Stimulated activated effector memory CD8-positive, alpha-beta T cell treated with anti-CD3 and anti-CD28 coated beads, Interleukin-12 subunit alpha, Interleukin-12 subunit beta, amount 100 ng/mL, for 72 hours (primary cell): Measurements from ENCODE around the gene DNMT1.
A peak's percentile ranks its signal among the peaks of the same experiment; 100 is the strongest.
"Not testable (repeated sequence)": the region's sequence is repeated elsewhere in the genome, so short reads cannot be mapped to it uniquely, and the experiment has no call there.

Experiments used
- ATAC-seq: fragments of 150-1000 bp; cut with Tn5 transposase; 2 replicates; pipeline ENCODE4 v1.10.0; 2021
- DNase-seq, 2 donors: peaks; one replicate each; pipeline ENCODE4 v3.0.0; 2021 to 2022; ENCODE audit warnings: low spot score in 2 of 2
- H3K27ac Mint-ChIP-seq: one replicate; pipeline ENCODE4 v1.8.0; 2022; ENCODE audit warnings: mild to moderate bottlenecking, mixed read lengths
- H3K36me3 Mint-ChIP-seq: one replicate; pipeline ENCODE4 v1.8.0; 2022; ENCODE audit warnings: mild to moderate bottlenecking, mixed read lengths
- H3K4me1 Mint-ChIP-seq: one replicate; pipeline ENCODE4 v1.8.0; 2022; ENCODE audit warnings: mixed read lengths
- H3K4me3 Mint-ChIP-seq: one replicate; pipeline ENCODE4 v1.8.0; 2022; ENCODE audit warnings: mild to moderate bottlenecking, mixed read lengths
- H3K9me3 Mint-ChIP-seq: one replicate; pipeline ENCODE4 v1.8.0; 2022; ENCODE audit warnings: mixed read lengths

Gene DNMT1

DNA sequence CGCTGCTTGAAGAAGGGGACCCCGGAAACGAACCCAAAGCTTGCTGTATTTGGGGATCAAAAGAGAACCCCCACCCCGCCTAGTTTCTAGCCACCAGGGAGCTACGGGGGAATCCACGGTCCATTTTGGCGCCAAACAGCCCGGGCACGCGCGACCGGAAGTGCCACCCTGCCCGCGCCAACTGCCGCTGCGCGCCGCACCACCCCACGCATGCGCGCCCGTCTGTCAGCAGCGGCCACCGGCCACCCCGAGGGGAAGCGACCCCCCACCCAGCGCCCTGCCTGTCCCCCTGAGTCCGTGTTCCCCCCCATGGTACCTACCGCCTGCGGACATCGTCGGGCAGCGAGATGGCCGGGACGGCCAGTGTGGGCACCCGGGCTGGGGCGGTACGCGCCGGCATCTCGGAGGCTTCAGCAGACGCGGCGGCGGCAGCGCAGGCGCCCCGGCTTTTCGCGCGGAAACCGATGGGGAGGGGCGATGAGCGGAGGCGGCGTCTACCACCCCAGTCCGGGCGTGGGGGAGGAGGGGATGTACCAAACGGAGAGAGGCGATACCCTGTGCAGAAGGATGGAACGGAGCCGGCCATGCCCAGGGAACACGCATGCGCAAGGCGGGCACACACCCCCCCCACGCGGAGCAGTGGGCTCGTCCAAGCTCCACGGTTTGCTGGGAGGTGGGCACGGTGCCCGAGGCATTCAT is at the start of gene DNMT1:
Gene DNMT1, minus strand, starts transcription at position 454 of the 699 bp plus-strand sequence. Its CDS starts 54 bp downstream, at position 400.
- ATAC-seq (peak; percentile 95), DNase-seq (peak; percentile 95 to 100)
- Mint-ChIP-seq H3K4me1 (peaks cover 31% of the 10 kb centered on the region), H3K36me3 (peaks cover 55% of the 10 kb centered on the region), H3K9me3 (no peaks in the 10 kb centered on the region), H3K27ac (peak within 1 kb of the TSS; percentile 97), H3K4me3 (peak within 1 kb of the TSS; percentile 91)

DNA sequence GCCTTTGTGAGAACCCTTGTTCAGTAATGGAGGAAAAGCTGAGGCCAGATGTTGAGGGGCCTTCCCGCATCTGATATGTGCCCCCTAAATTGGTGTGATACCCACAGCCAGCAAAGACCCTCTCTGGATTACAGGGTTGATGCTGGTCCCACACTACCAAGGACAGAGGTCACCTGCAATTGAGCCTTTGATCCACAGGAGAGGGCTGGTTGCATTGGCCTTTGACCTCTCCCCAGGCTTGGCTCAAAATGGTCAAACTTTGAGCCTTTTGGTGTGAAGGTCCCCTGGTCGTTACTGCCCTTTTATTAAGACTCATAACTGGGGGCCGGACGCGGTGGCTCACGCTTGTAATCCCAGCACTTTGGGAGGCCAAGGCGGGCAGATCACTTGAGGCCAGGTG is 48.9 kb upstream of the DNMT1 start:
- Mint-ChIP-seq H3K4me1 (peaks cover 5% of the 10 kb centered on the region), H3K4me3 (no peak overlapping the region), H3K36me3 (peaks cover 5% of the 10 kb centered on the region), H3K9me3 (no peaks in the 10 kb centered on the region), H3K27ac (no peak overlapping the region)
- ATAC-seq: no peak
- DNase-seq: no peak

- H3K27ac Mint-ChIP-seq, DNase-seq, H3K4me3 Mint-ChIP-seq, ATAC-seq, H3K9me3 Mint-ChIP-seq, H3K36me3 Mint-ChIP-seq: not testable (repeated sequence)
- H3K4me1 Mint-ChIP-seq: peaks cover 13% of the 10 kb centered on the region
Observed at GRCh38 chr19:10241826-10242449, 47.2 kb upstream of the DNMT1 start.

GRCh38 chr19:10238172-10238783 is 43.5 kb upstream of the DNMT1 start:
- peaks cover 12% of the 10 kb centered on the region for H3K36me3 Mint-ChIP-seq
- H3K9me3 Mint-ChIP-seq: no peaks in the 10 kb centered on the region
- ATAC-seq (peak; percentile 46), DNase-seq (no peak)
- peak overlapping the region; percentile 82 for H3K27ac Mint-ChIP-seq
- peak overlapping the region; percentile 35 for H3K4me3 Mint-ChIP-seq
- H3K4me1 Mint-ChIP-seq: peaks cover 23% of the 10 kb centered on the region

- peaks cover 23% of the 10 kb centered on the region for H3K4me1 Mint-ChIP-seq
- ATAC-seq (no peak), DNase-seq (no peak)
- peak overlapping the region; percentile 82 for H3K27ac Mint-ChIP-seq
- peak overlapping the region; percentile 35 for H3K4me3 Mint-ChIP-seq
- no peaks in the 10 kb centered on the region for H3K9me3 Mint-ChIP-seq
- peaks cover 12% of the 10 kb centered on the region for H3K36me3 Mint-ChIP-seq
Observed at GRCh38 chr19:10237702-10238101, 42.9 kb upstream of the DNMT1 start.

DNA sequence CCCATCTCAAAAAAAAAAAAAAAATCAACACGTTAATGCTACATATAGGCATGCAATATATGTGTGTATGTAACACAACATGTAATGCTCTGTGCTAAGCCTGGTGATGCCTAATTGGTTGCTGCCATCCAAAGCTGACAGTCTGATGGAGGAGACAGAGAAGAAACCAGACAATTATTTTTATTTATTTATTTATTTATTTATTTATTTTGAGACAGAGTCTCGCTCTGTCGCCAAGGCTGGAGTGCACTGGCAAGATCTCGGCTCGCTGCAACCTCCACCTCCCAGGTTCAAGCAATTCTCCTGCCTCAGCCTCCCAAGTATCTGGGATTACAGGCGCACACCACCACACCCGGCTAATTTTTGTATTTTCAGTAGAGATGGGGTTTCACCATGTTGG is 40.7 kb upstream of the DNMT1 start:
- Mint-ChIP-seq H3K4me3 (peak overlapping the region; percentile 91), H3K36me3 (peaks cover 12% of the 10 kb centered on the region), H3K27ac (peak overlapping the region; percentile 98), H3K4me1 (peaks cover 23% of the 10 kb centered on the region)
- not testable (repeated sequence) for H3K9me3 Mint-ChIP-seq, DNase-seq, ATAC-seq

DNA sequence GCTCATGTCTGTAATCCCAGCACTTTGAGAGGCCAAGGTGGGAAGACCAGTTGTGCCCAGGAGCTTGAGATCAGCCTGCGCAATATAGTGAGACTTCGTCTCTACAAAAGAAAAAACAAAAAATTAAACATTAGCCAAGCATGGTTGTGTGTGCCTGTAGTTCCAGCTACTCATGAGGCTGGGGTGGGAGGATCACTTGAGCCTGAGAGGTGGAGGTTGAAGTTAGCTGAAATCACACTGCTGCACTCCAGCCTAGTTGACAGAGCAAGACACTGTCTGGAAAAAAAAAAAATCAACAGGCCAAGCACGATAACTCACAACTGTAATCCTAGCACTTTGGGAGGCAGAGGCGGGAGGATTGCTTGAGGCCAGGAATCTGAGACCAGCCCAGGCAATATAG is 40.2 kb upstream of the DNMT1 start:
- peaks cover 23% of the 10 kb centered on the region for H3K4me1 Mint-ChIP-seq
- ATAC-seq (no peak), DNase-seq (no peak)
- peaks cover 12% of the 10 kb centered on the region for H3K36me3 Mint-ChIP-seq
- H3K4me3 Mint-ChIP-seq: peak overlapping the region; percentile 91
- no peaks in the 10 kb centered on the region for H3K9me3 Mint-ChIP-seq
- peak overlapping the region; percentile 98 for H3K27ac Mint-ChIP-seq

DNA sequence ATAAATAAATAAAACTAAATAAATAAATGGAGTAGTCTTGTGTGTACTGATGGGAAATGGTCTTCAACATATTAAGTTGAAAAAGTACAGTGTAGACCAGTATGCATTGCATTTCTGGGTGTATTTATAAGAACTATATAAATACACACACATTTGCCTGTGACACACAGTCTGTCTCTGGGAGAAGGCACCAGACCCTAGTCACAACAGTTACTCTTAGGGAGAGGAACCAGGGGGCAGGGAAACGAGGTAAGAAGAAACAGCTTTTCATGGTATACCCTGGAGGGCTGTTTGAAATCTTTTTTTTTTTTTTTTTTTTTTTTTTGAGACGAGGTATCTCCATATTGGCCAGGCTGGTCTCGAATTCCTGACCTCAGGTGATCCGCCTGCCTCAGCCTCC is 39.2 kb upstream of the DNMT1 start:
- H3K27ac Mint-ChIP-seq: no peak overlapping the region
- H3K4me3 Mint-ChIP-seq: no peak overlapping the region
- H3K9me3 Mint-ChIP-seq: no peaks in the 10 kb centered on the region
- ATAC-seq (no peak), DNase-seq (no peak)
- H3K36me3 Mint-ChIP-seq: peaks cover 10% of the 10 kb centered on the region
- peaks cover 32% of the 10 kb centered on the region for H3K4me1 Mint-ChIP-seq

GRCh38 chr19:10231612-10232228 is 37.0 kb upstream of the DNMT1 start:
- Mint-ChIP-seq H3K27ac (peak overlapping the region; percentile 14), H3K36me3 (peaks cover 6% of the 10 kb centered on the region), H3K4me1 (peaks cover 26% of the 10 kb centered on the region), H3K9me3 (no peaks in the 10 kb centered on the region), H3K4me3 (peak overlapping the region; percentile 83)
- no peak for DNase-seq
- no peak for ATAC-seq

DNA sequence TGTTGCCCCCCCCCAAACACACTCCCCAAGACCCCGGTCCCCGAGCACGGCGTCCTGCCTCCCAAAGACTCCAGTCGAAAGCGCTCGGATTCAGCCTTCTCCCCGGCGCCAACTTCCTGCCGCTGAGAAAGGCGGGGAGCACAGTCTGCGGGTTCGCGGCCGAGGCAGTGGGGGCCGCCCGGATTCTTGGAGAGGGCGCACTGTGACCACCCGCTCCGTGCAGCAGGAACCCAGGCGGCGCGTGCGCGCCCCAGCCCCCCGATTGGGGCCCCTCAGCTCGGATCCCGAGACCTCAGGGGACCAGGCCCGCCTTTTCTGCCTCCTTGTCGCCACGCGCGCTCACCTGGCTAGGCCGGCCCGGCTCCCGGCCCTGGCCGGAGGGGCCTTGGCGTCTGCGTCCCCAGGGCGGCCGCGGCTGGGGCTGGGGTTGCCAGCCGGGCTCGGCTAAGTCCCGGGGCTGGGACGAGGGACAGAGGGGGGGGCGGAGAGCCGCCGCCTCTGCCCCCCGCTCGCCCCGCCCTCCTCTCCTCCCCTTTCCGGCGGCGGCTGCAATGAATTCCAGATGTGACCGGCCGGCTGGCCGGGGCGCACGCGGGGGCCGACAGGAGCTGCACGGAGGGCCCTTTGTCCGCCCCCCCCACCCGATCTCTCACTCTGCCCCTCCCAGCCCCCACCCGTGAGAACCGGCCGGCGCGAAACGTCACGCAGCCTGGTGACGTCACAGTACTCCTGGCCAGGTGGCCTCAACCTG is 36.3 kb upstream of the DNMT1 start, which contains the start of gene S1PR2:
Gene S1PR2, minus strand, starts transcription at position 471 of the 751 bp plus-strand sequence. CDS start 6,426 bp downstream, outside the sequence.
- peaks cover 20% of the 10 kb centered on the region for H3K4me1 Mint-ChIP-seq
- DNase-seq: peak; percentile 58 to 88
- H3K9me3 Mint-ChIP-seq: no peaks in the 10 kb centered on the region
- peak within 1 kb of the TSS; percentile 78 for H3K27ac Mint-ChIP-seq
- peaks cover 1% of the 10 kb centered on the region for H3K36me3 Mint-ChIP-seq
- H3K4me3 Mint-ChIP-seq: peak within 1 kb of the TSS; percentile 83
- peak; percentile 71 for ATAC-seq

GRCh38 chr19:10230173-10230860 is 35.6 kb upstream of the DNMT1 start:
- ATAC-seq (peak; percentile 82), DNase-seq (peak; percentile 31 to 68)
- Mint-ChIP-seq H3K4me3 (peak overlapping the region; percentile 83), H3K4me1 (peaks cover 17% of the 10 kb centered on the region), H3K36me3 (no peaks in the 10 kb centered on the region), H3K9me3 (no peaks in the 10 kb centered on the region), H3K27ac (peak overlapping the region; percentile 78)

- Mint-ChIP-seq H3K4me3 (peak overlapping the region; percentile 83), H3K27ac (peak overlapping the region; percentile 78), H3K9me3 (no peaks in the 10 kb centered on the region), H3K36me3 (peaks cover 7% of the 10 kb centered on the region), H3K4me1 (peaks cover 21% of the 10 kb centered on the region)
- DNase-seq: peak in 1 of 2 donors; percentile 60
- ATAC-seq: no peak
Observed at GRCh38 chr19:10228920-10229319, 34.2 kb upstream of the DNMT1 start.

- DNase-seq (no peak), ATAC-seq (no peak)
- Mint-ChIP-seq H3K4me3 (no peak overlapping the region), H3K9me3 (no peaks in the 10 kb centered on the region), H3K36me3 (peaks cover 12% of the 10 kb centered on the region), H3K4me1 (peaks cover 22% of the 10 kb centered on the region), H3K27ac (peak overlapping the region; percentile 78)
Observed at GRCh38 chr19:10228393-10228792, 33.6 kb upstream of the DNMT1 start.
